GM15510 (cell line): ENCODE measurements around the gene TNIK.

Experiments used
- POLR2A ChIP-seq: IDR thresholded peaks from 3 replicates; pipeline ENCODE4 v1.6.1; 2011; ENCODE audit warnings: borderline replicate concordance; ENCODE audit not compliant: insufficient read length; ENCODE audit errors: extremely low read depth

The TNIK gene

GRCh38 chr3:171417813-171418212 is 42.4 kb downstream of the TNIK start:
- TF ChIP-seq POLR2A, result no peak

- no peak for TF ChIP-seq POLR2A
These were observed 43.1 kb downstream of the TNIK start for GRCh38 chr3:171417137-171417536.

GRCh38 chr3:171416666-171417065 is 43.5 kb downstream of the TNIK start:
- TF ChIP-seq POLR2A, result no peak

GRCh38 chr3:171416061-171416460 is 44.1 kb downstream of the TNIK start:
- no peak for TF ChIP-seq POLR2A

GRCh38 chr3:171415070-171415469 is 45.1 kb downstream of the TNIK start:
- TF ChIP-seq POLR2A, result no peak

GRCh38 chr3:171412473-171412872 is 47.7 kb downstream of the TNIK start:
- TF ChIP-seq POLR2A, result no peak

- no peak for TF ChIP-seq POLR2A
These were observed 48.2 kb downstream of the TNIK start for GRCh38 chr3:171412054-171412453.

- TF ChIP-seq POLR2A, result no peak
These were observed 50.0 kb downstream of the TNIK start for GRCh38 chr3:171410186-171410585.

- no peak for TF ChIP-seq POLR2A
These were observed 52.4 kb downstream of the TNIK start for GRCh38 chr3:171407759-171408158.

- TF ChIP-seq POLR2A, result no peak
These were observed 55.7 kb downstream of the TNIK start for GRCh38 chr3:171404376-171404967.

GRCh38 chr3:171402281-171402680 is 57.9 kb downstream of the TNIK start:
- TF ChIP-seq POLR2A, result no peak

GRCh38 chr3:171401432-171401831 is 58.8 kb downstream of the TNIK start:
- TF ChIP-seq POLR2A, result no peak

- TF ChIP-seq POLR2A, result no peak
These were observed 60.4 kb downstream of the TNIK start for GRCh38 chr3:171399842-171400241.

GRCh38 chr3:171398343-171398742 is 61.9 kb downstream of the TNIK start:
- no peak for TF ChIP-seq POLR2A

GRCh38 chr3:171397089-171397488 is 63.1 kb downstream of the TNIK start:
- TF ChIP-seq POLR2A, result no peak

- TF ChIP-seq POLR2A, result no peak
These were observed 64.2 kb downstream of the TNIK start for GRCh38 chr3:171396048-171396447.
